Caco-2 (cell line): ENCODE data around the gene KHDRBS2. TPM values are rescaled to one million over a fixed set of nuclear protein-coding genes. Genes with fewer than 3 reads are reported as not detected.

ENCODE experiments used
- Bru-seq: library from RNA; stranded (reverse); fragments of 400-500 nt; gene quantifications from one replicate; lab custom pipeline; 2021; lab: Mats Ljungman, UMichigan
- BruChase-seq, 2 experiments: library from RNA; stranded (reverse); fragments of 400-500 nt; gene quantifications; one replicate each; lab custom pipeline; 2021; lab: Mats Ljungman, UMichigan
- BruUV-seq: library from RNA; stranded (reverse); fragments of 400-500 nt; replicated peaks from 2 replicates; lab custom pipeline; 2021; lab: Mats Ljungman, UMichigan
- CTCF ChIA-PET: fragments of 300-600 bp; sonication (Branson Sonifier 250); formaldehyde crosslinking; loops from one replicate; lab custom pipeline; 2022; ENCODE audit warnings: antibody characterized with exemption; lab: Charles Lee
- POLR2A ChIA-PET: fragments of 300-600 bp; sonication (Branson Sonifier 250); formaldehyde crosslinking; loops from one replicate; lab custom pipeline; 2022; ENCODE audit warnings: antibody characterized with exemption; lab: Charles Lee
- DNase-seq, 2 experiments: peaks; one replicate each; pipeline versions ENCODE4 v3.0.0 to v3.0.0-alpha.2; 2020 to 2022
- H3K27me3 ChIP-seq: replicated peaks from 2 replicates; pipeline ENCODE4 v1.6.0; 2011; ENCODE audit warnings: low read length; ENCODE audit not compliant: control insufficient read depth, insufficient read depth
- H3K36me3 ChIP-seq: 2 replicates; pipeline ENCODE4 v1.5.1; 2011; ENCODE audit warnings: low read length; ENCODE audit not compliant: control insufficient read depth, insufficient read depth
- H3K4me1 ChIP-seq: fragments of 250-450 bp; sonication (Bioruptor Pico); 2 replicates; pipeline ENCODE4 v1.5.1; 2020; ENCODE audit warnings: mild to moderate bottlenecking
- H3K4me3 ChIP-seq: 2 replicates; pipeline ENCODE4 v1.5.1; 2011; ENCODE audit warnings: low read depth, mild to moderate bottlenecking, control low read depth, low read length
- H3K9me3 ChIP-seq: fragments of 250-450 bp; sonication (Bioruptor Pico); 2 replicates; pipeline ENCODE4 v1.5.1; 2020; ENCODE audit warnings: mild to moderate bottlenecking, moderate library complexity
- H3K27ac Mint-ChIP-seq: one replicate; pipeline ENCODE4 v1.8.0; 2022; ENCODE audit warnings: mixed read lengths; ENCODE audit not compliant: unreplicated experiment
- H3K27me3 Mint-ChIP-seq: one replicate; pipeline ENCODE4 v1.8.0; 2022; ENCODE audit warnings: mixed read lengths; ENCODE audit not compliant: insufficient read depth, unreplicated experiment
- H3K36me3 Mint-ChIP-seq: one replicate; pipeline ENCODE4 v1.8.0; 2022; ENCODE audit warnings: mild to moderate bottlenecking, mixed read lengths; ENCODE audit not compliant: insufficient read depth, unreplicated experiment
- H3K4me1 Mint-ChIP-seq: one replicate; pipeline ENCODE4 v1.8.0; 2022; ENCODE audit warnings: low read depth, mixed read lengths; ENCODE audit not compliant: unreplicated experiment
- H3K4me3 Mint-ChIP-seq: one replicate; pipeline ENCODE4 v1.8.0; 2022; ENCODE audit warnings: mild to moderate bottlenecking, moderate library complexity, mixed read lengths; ENCODE audit not compliant: unreplicated experiment
- H3K9me3 Mint-ChIP-seq: one replicate; pipeline ENCODE4 v1.8.0; 2022; ENCODE audit warnings: mixed read lengths; ENCODE audit not compliant: unreplicated experiment
- CTCF ChIP-seq, 2 experiments: fragments of 200-600 bp in 1 of 2; IDR thresholded peaks; 1 replicate in 1 of 2; 2 replicates in 1 of 2; pipeline versions ENCODE4 v1.5.1 to v1.8.0; 2011 to 2022; ENCODE audit warnings: antibody characterized with exemption in 1 of 2, control low read depth in 1 of 2, inconsistent platforms in 1 of 2, low read depth in 1 of 2, low read length in 1 of 2, mild to moderate bottlenecking in 1 of 2, moderate library complexity in 1 of 2; ENCODE audit not compliant: insufficient read depth in 1 of 2, severe bottlenecking in 1 of 2, unreplicated experiment in 1 of 2
- intact Hi-C: fragments of 100-400 bp; cut with micrococcal nuclease; formaldehyde crosslinking; loops from one replicate; pipeline ENCODE4 v1.10.0; 2022; ENCODE audit not compliant: unreplicated experiment
- long read RNA-seq: library from polyadenylated mRNA; stranded (forward); transcript quantifications from one replicate; pipeline ENCODE4 v2.0.0, GENCODE V29; 2022
- total RNA-seq: library from RNA; stranded (reverse); gene quantifications from 2 replicates; pipeline ENCODE4 v1.2.3, GENCODE V29; 2022

The KHDRBS2 gene
- not detected in 2 replicates for total RNA-seq
- percentile 2 among the genes with signal in this experiment for Bru-seq, nascent RNA
- BruChase-seq, experiment 1, labeled RNA remaining after a 2-hour chase: percentile 2 among the genes with signal in this experiment
- BruChase-seq, experiment 2, labeled RNA remaining after a 6-hour chase: percentile 0 among the genes with signal in this experiment
- long read RNA-seq, partial matches to known transcripts: 0 of 1 reads
- long read RNA-seq, other reads (novel, unspliced or antisense): 1 of 1 reads

GRCh38 chr6:62285612-62286469 lies at the start of gene KHDRBS2:
Gene KHDRBS2 (minus strand): TSS chr6:62286225.
- intact Hi-C loops: no loop called here
- no peaks in the 10 kb centered on the region for H3K27me3 Mint-ChIP-seq
- H3K4me1 Mint-ChIP-seq: no peaks in the 10 kb centered on the region
- no TSS peak for BruUV-seq
- Histone ChIP-seq H3K4me3 (no peak within 1 kb of the TSS), H3K4me1 (no peaks in the 10 kb centered on the region), H3K36me3 (no peaks in the 10 kb centered on the region), H3K9me3 (no peaks in the 10 kb centered on the region), H3K27me3 (no peaks in the 10 kb centered on the region)
- no peak for DNase-seq
- POLR2A ChIA-PET: no interaction called here
- CTCF ChIA-PET: no interaction called here
- no peak for TF ChIP-seq CTCF (IDR thresholded peaks at IDR 0.05; ENCODE audit: insufficient read depth in 1 of 2, low read depth in 1 of 2, low read length in 1 of 2, severe bottlenecking in 1 of 2, unreplicated experiment in 1 of 2)
- no peak within 1 kb of the TSS for H3K27ac Mint-ChIP-seq
- H3K4me3 Mint-ChIP-seq: no peak within 1 kb of the TSS
- no peaks in the 10 kb centered on the region for H3K9me3 Mint-ChIP-seq
- no peaks in the 10 kb centered on the region for H3K36me3 Mint-ChIP-seq

GRCh38 chr6:62328607-62329006 lies 42.6 kb upstream of the KHDRBS2 start:
- no peak overlapping the region for H3K4me3 ChIP-seq
- H3K9me3 ChIP-seq: peaks cover 2% of the 10 kb centered on the region; the same call in 1 of the 2 replicates
- H3K27me3 Mint-ChIP-seq: no peaks in the 10 kb centered on the region
- DNase-seq: no peak
- H3K27me3 ChIP-seq: no peaks in the 10 kb centered on the region
- H3K36me3 Mint-ChIP-seq: no peaks in the 10 kb centered on the region
- intact Hi-C loops: no loop called here
- H3K36me3 ChIP-seq: no peaks in the 10 kb centered on the region
- BruUV-seq: no TSS peak
- H3K27ac Mint-ChIP-seq: no peak overlapping the region
- no peak overlapping the region for H3K4me3 Mint-ChIP-seq
- no peak for TF ChIP-seq CTCF (IDR thresholded peaks at IDR 0.05; ENCODE audit: insufficient read depth in 1 of 2, low read depth in 1 of 2, low read length in 1 of 2, severe bottlenecking in 1 of 2, unreplicated experiment in 1 of 2)
- no peaks in the 10 kb centered on the region for H3K4me1 Mint-ChIP-seq
- POLR2A ChIA-PET: no interaction called here
- no peaks in the 10 kb centered on the region for H3K9me3 Mint-ChIP-seq
- no peaks in the 10 kb centered on the region for H3K4me1 ChIP-seq
- CTCF ChIA-PET: no interaction called here

GRCh38 chr6:62324834-62325233 lies 38.8 kb upstream of the KHDRBS2 start:
- Histone ChIP-seq H3K4me3 (no peak overlapping the region), H3K36me3 (no peaks in the 10 kb centered on the region), H3K4me1 (no peaks in the 10 kb centered on the region), H3K9me3 (no peaks in the 10 kb centered on the region), H3K27me3 (no peaks in the 10 kb centered on the region)
- Mint-ChIP-seq H3K4me3 (no peak overlapping the region), H3K36me3 (no peaks in the 10 kb centered on the region), H3K4me1 (no peaks in the 10 kb centered on the region), H3K27me3 (no peaks in the 10 kb centered on the region), H3K27ac (no peak overlapping the region), H3K9me3 (no peaks in the 10 kb centered on the region)
- CTCF ChIA-PET: no interaction called here
- POLR2A ChIA-PET: no interaction called here
- intact Hi-C loops: no loop called here
- BruUV-seq: no TSS peak
- no peak for DNase-seq
- no peak for TF ChIP-seq CTCF (IDR thresholded peaks at IDR 0.05; ENCODE audit: insufficient read depth in 1 of 2, low read depth in 1 of 2, low read length in 1 of 2, severe bottlenecking in 1 of 2, unreplicated experiment in 1 of 2)
